H1 (cell line): ENCODE measurements around the gene HINT2. TPM values are rescaled to one million over a fixed set of nuclear protein-coding genes. Genes with fewer than 3 reads are reported as not detected.

Experiments used
- CTCF ChIA-PET: fragments of 300-600 bp; sonication (Branson Sonifier 250); formaldehyde crosslinking; loops from one replicate; lab custom pipeline; 2021; ENCODE audit not compliant: partially characterized antibody; lab: Charles Lee
- POLR2A ChIA-PET: fragments of 300-600 bp; sonication (Branson Sonifier 250); formaldehyde crosslinking; loops from one replicate; lab custom pipeline; 2021; ENCODE audit warnings: inconsistent platforms; ENCODE audit not compliant: partially characterized antibody; lab: Charles Lee
- DNase-seq, 2 experiments: peaks; one replicate each; pipeline versions ENCODE4 v3.0.0 to v3.0.0-alpha.2; 2010 to 2022; ENCODE audit warnings: low spot score in 2 of 2, low read depth in 1 of 2, mixed read lengths in 1 of 2
- FAIRE-seq: peaks from 2 replicates; lab custom pipeline; 2011; peaks lifted over from hg19 to GRCh38; lab: Jason Lieb, UNC
- H2AFZ ChIP-seq: 2 replicates; pipeline ENCODE4 v1.8.1; 2012; ENCODE audit warnings: low read length, inconsistent platforms
- H2AK5ac ChIP-seq: 2 replicates; pipeline ENCODE4 v1.6.1; 2013; ENCODE audit warnings: low read depth, low read length
- H2BK120ac ChIP-seq: replicated peaks from 2 replicates; pipeline ENCODE3; 2013; ENCODE audit warnings: low read depth, low read length, inconsistent platforms
- H2BK12ac ChIP-seq: 2 replicates; pipeline ENCODE4 v1.6.1; 2013; ENCODE audit warnings: low read depth, low read length
- H2BK15ac ChIP-seq: 2 replicates; pipeline ENCODE4 v1.6.1; 2013; ENCODE audit warnings: low read length
- H2BK20ac ChIP-seq: 2 replicates; pipeline ENCODE4 v1.6.1; 2013; ENCODE audit warnings: low read length
- H2BK5ac ChIP-seq: 2 replicates; pipeline ENCODE4 v1.6.1; 2013; ENCODE audit warnings: low read depth, low read length
- H3K14ac ChIP-seq: 2 replicates; pipeline ENCODE4 v1.6.1; 2013; ENCODE audit warnings: inconsistent platforms; ENCODE audit not compliant: insufficient read length
- H3K18ac ChIP-seq: 2 replicates; pipeline ENCODE4 v1.6.1; 2013; ENCODE audit warnings: low read length; ENCODE audit errors: extremely low read depth
- H3K23ac ChIP-seq: 2 replicates; pipeline ENCODE4 v1.6.1; 2013; ENCODE audit warnings: inconsistent platforms; ENCODE audit not compliant: insufficient read length
- H3K23me2 ChIP-seq: 2 replicates; pipeline ENCODE4 v1.6.1; 2013; ENCODE audit warnings: low read depth, low read length
- H3K27ac ChIP-seq: 2 replicates; pipeline ENCODE4 v1.6.1; 2011; ENCODE audit warnings: low read depth, low read length, inconsistent platforms
- H3K27me3 ChIP-seq, 4 experiments: replicated peaks in 1 of 4; 1 replicate in 1 of 4; 2 replicates in 3 of 4; pipeline versions ENCODE4 v1.6.1 to v1.8.1; 2011 to 2013; ENCODE audit warnings: low read length in 3 of 4, mild to moderate bottlenecking in 3 of 4, inconsistent platforms in 2 of 4, mixed read lengths in 2 of 4, moderate library complexity in 1 of 4; ENCODE audit not compliant: control insufficient read depth in 3 of 4, insufficient read depth in 3 of 4; ENCODE audit errors: extremely low read depth in 1 of 4
- H3K36me3 ChIP-seq, 4 experiments: 2 replicates each; pipeline versions ENCODE4 v1.6.1 to v1.8.1; 2011 to 2013; ENCODE audit warnings: mild to moderate bottlenecking in 4 of 4, low read length in 3 of 4, moderate library complexity in 2 of 4, control low read depth in 1 of 4, inconsistent platforms in 1 of 4; ENCODE audit not compliant: insufficient read depth in 4 of 4, control insufficient read depth in 2 of 4
- H3K4ac ChIP-seq: replicated peaks from 2 replicates; pipeline ENCODE3; 2013; ENCODE audit warnings: low read length, low read depth, mixed read lengths, inconsistent platforms; ENCODE audit not compliant: insufficient read length
- H3K4me1 ChIP-seq, 4 experiments: replicated peaks in 1 of 4; 1 replicate in 1 of 4; 2 replicates in 3 of 4; pipeline versions ENCODE4 v1.6.1 to v1.8.1; 2011 to 2013; ENCODE audit warnings: low read length in 3 of 4, inconsistent platforms in 2 of 4, mixed read lengths in 1 of 4; ENCODE audit not compliant: insufficient read depth in 4 of 4, control insufficient read depth in 3 of 4
- H3K4me2 ChIP-seq, 2 experiments: 2 replicates each; pipeline versions ENCODE4 v1.6.1 to v1.8.1; 2011 to 2013; ENCODE audit warnings: low read depth in 2 of 2, low read length in 2 of 2, control low read depth in 1 of 2, inconsistent platforms in 1 of 2, mild to moderate bottlenecking in 1 of 2; ENCODE audit not compliant: insufficient read depth in 1 of 2
- H3K4me3 ChIP-seq, 4 experiments: fragments of 200-600, 300-600 bp in 1 of 4; sonication (generic), shearing (Covaris generic), sonication (Bioruptor Twin) in 1 of 4; 2 replicates each; pipeline versions ENCODE4 v1.5.1 to v1.8.1; 2011 to 2016; ENCODE audit warnings: low read length in 4 of 4, low read depth in 3 of 4, control low read depth in 2 of 4, inconsistent platforms in 2 of 4, mild to moderate bottlenecking in 2 of 4, mixed read lengths in 1 of 4, moderate library complexity in 1 of 4; ENCODE audit not compliant: insufficient read depth in 2 of 4; ENCODE audit errors: extremely low read depth in 1 of 4
- H3K56ac ChIP-seq: replicated peaks from 2 replicates; pipeline ENCODE3; 2013; ENCODE audit warnings: low read depth, mild to moderate bottlenecking, mixed read lengths, low read length, inconsistent platforms; ENCODE audit not compliant: insufficient read length
- H3K79me1 ChIP-seq: 2 replicates; pipeline ENCODE4 v1.6.1; 2013; ENCODE audit warnings: low read depth, low read length, control low read depth
- H3K79me2 ChIP-seq, 2 experiments: 2 replicates each; pipeline versions ENCODE4 v1.6.1 to v1.8.1; 2012 to 2013; ENCODE audit warnings: low read length in 2 of 2, mild to moderate bottlenecking in 2 of 2, inconsistent platforms in 1 of 2; ENCODE audit not compliant: insufficient read depth in 2 of 2, control insufficient read depth in 1 of 2
- H3K9ac ChIP-seq, 4 experiments: replicated peaks in 1 of 4; 1 replicate in 1 of 4; 2 replicates in 3 of 4; pipeline versions ENCODE4 v1.6.1 to v1.8.1; 2011 to 2013; ENCODE audit warnings: low read depth in 3 of 4, low read length in 3 of 4, control low read depth in 2 of 4, mild to moderate bottlenecking in 2 of 4, moderate library complexity in 2 of 4, inconsistent platforms in 1 of 4; ENCODE audit errors: extremely low read depth in 1 of 4
- H3K9me3 ChIP-seq, 2 experiments: 2 replicates each; pipeline versions ENCODE4 v1.6.1 to v1.8.1; 2012 to 2013; ENCODE audit warnings: mild to moderate bottlenecking in 2 of 2, moderate library complexity in 2 of 2, control low read depth in 1 of 2, inconsistent platforms in 1 of 2, low read depth in 1 of 2, low read length in 1 of 2, mixed read lengths in 1 of 2; ENCODE audit not compliant: insufficient read depth in 2 of 2
- H4K20me1 ChIP-seq, 2 experiments: replicated peaks in 1 of 2; 2 replicates each; pipeline versions ENCODE3 to v1.8.1; 2011 to 2013; ENCODE audit warnings: inconsistent platforms in 2 of 2, low read length in 2 of 2, mild to moderate bottlenecking in 1 of 2; ENCODE audit not compliant: insufficient read depth in 2 of 2, control insufficient read depth in 1 of 2
- H4K5ac ChIP-seq: 2 replicates; pipeline ENCODE4 v1.6.1; 2013; ENCODE audit warnings: low read length, low read depth, mixed read lengths, inconsistent platforms; ENCODE audit not compliant: insufficient read length
- H4K8ac ChIP-seq: 2 replicates; pipeline ENCODE4 v1.8.0; 2013; ENCODE audit warnings: mild to moderate bottlenecking, moderate library complexity, low read length, inconsistent platforms; ENCODE audit not compliant: insufficient read depth; ENCODE audit errors: extremely low read depth
- H4K91ac ChIP-seq: replicated peaks from 2 replicates; pipeline ENCODE3; 2013; ENCODE audit warnings: low read length, mixed read lengths, inconsistent platforms; ENCODE audit not compliant: insufficient read length
- ASH2L ChIP-seq: fragments of 200-600, 300-600 bp; sonication (generic); IDR thresholded peaks from one replicate; pipeline ENCODE4 v1.7.1; 2017; ENCODE audit warnings: low read length
- E2F6 ChIP-seq: IDR thresholded peaks from 2 replicates; pipeline ENCODE4 v1.6.1; 2012; ENCODE audit warnings: inconsistent platforms
- PHF8 ChIP-seq: fragments of 200-600 bp; sonication (generic); conservative IDR thresholded peaks from 2 replicates; pipeline ENCODE4 v1.7.1; 2012; ENCODE audit warnings: low read depth, mild to moderate bottlenecking, inconsistent platforms, low read length, moderate library complexity
- POLR2A ChIP-seq, 2 experiments: IDR thresholded peaks; 1 replicate in 1 of 2; 2 replicates in 1 of 2; pipeline ENCODE4 v1.6.1; 2011; ENCODE audit warnings: low read depth in 2 of 2, low read length in 2 of 2, mild to moderate bottlenecking in 2 of 2; ENCODE audit errors: control extremely low read depth in 1 of 2
- SP1 ChIP-seq: IDR thresholded peaks from 2 replicates; pipeline ENCODE4 v1.6.1; 2011; ENCODE audit warnings: low read depth, low read length
- TAF1 ChIP-seq: IDR thresholded peaks from 2 replicates; pipeline ENCODE4 v1.6.1; 2011; ENCODE audit warnings: mild to moderate bottlenecking, low read depth, low read length
- USF2 ChIP-seq: IDR thresholded peaks from 2 replicates; pipeline ENCODE4 v1.6.1; 2011; ENCODE audit warnings: low read length, improper control_type of control experiment
- WGBS, 2 experiments: shearing (Covaris generic) in 1 of 2; methylation state at CpG; one replicate each; pipeline versions ENCODE4 v1.1.6 to v1.1.7; 2013 to 2015; ENCODE audit warnings: low lambda C conversion rate in 2 of 2, mixed read lengths in 2 of 2, inconsistent platforms in 1 of 2, low coverage in 1 of 2, missing lambda C conversion rate in 1 of 2; ENCODE audit not compliant: insufficient replicate concordance in 2 of 2, insufficient coverage in 1 of 2, insufficient read length in 1 of 2; ENCODE audit errors: extremely low coverage in 1 of 2, missing lambda C conversion rate in 1 of 2; 5-methylcytosine and 5-hydroxymethylcytosine counted together
- long read RNA-seq, 2 experiments: library from RNA in 1 of 2; library from capped mRNA in 1 of 2; stranded (forward); transcript quantifications; one replicate each; pipeline ENCODE4 v2.0.0, GENCODE V29; 2021; ENCODE audit warnings: inconsistent platforms in 1 of 2
- polyA minus RNA-seq, 3 experiments: library from RNA; depleted of rRNA, polyadenylated mRNA; stranded (reverse); fragments of >200 nt; gene quantifications; 1 replicate in 2 of 3; 2 replicates in 1 of 3; pipeline ENCODE4 v1.2.3, GENCODE V29; 2011
- polyA plus RNA-seq, 7 experiments: library from polyadenylated mRNA; depleted of rRNA in 3 of 7; stranded (reverse) in 5 of 7; unstranded in 2 of 7; fragments of >200 nt in 5 of 7; fragments of 200-250 nt in 2 of 7; gene quantifications; 1 replicate in 5 of 7; 2 replicates in 1 of 7; 4 replicates in 1 of 7; pipeline versions ENCODE4 v1.2.1 to v1.2.3, GENCODE V29; 2011 to 2013; ENCODE audit warnings: missing spikeins in 2 of 7, mixed read lengths in 2 of 7
- total RNA-seq: library from RNA; stranded (reverse); fragmentation: NEBNext Ultra II Directional; extraction: Animal tissue kit (Norgen Biotek cat#: 25700); gene quantifications from 2 replicates; pipeline ENCODE4 v1.2.1, GENCODE V29; 2021

HINT2 gene
- total RNA-seq = 32.1 and 34.8 TPM in 2 replicates
- 51.2 and 62.1 TPM in 2 replicates for polyA plus RNA-seq (2011; rRNA removed)
- 45.5 TPM for polyA plus RNA-seq (2011; cell fraction: cytosol; rRNA removed)
- polyA plus RNA-seq (2011; cell fraction: nucleus; rRNA removed) = 45.7 TPM
- 45.7 to 58.8 TPM (median 49.5 TPM) in 4 replicates for polyA plus RNA-seq (2012, experiment 1 of 2)
- polyA plus RNA-seq (2012, experiment 2 of 2) = 85.6 TPM
- polyA plus RNA-seq (2013, experiment 1 of 2) = 40.1 TPM
- 43.9 TPM for polyA plus RNA-seq (2013, experiment 2 of 2)
- 11.3 and 13.6 TPM in 2 replicates for polyA minus RNA-seq (2011; rRNA and poly(A)+ RNA removed)
- polyA minus RNA-seq (2011; cell fraction: cytosol; rRNA and poly(A)+ RNA removed) = 4.0 TPM
- polyA minus RNA-seq (2011; cell fraction: nucleus; rRNA and poly(A)+ RNA removed) = 16.9 TPM
- long read RNA-seq, experiment 1, transcript HINT2-201 (5 exons, 628 nt) = major isoform, 11 of 15 reads
- long read RNA-seq, experiment 1, partial matches to known transcripts = 2 of 15 reads
- long read RNA-seq, experiment 1, other reads (novel, unspliced or antisense) = 0 of 15 reads
- long read RNA-seq, experiment 2, partial matches to known transcripts = 1 of 1 reads
- long read RNA-seq, experiment 2, other reads (novel, unspliced or antisense) = 0 of 1 reads

GRCh38 chr9:35814841-35815543, at the start of gene HINT2:
Gene HINT2 (minus strand): TSS chr9:35815042. CDS start chr9:35814979, 63 bp downstream.
- H3K9me3 ChIP-seq = no peaks in the 10 kb centered on the region
- no peak within 1 kb of the TSS for H2BK20ac ChIP-seq
- no peaks in the 10 kb centered on the region for H3K36me3 ChIP-seq
- H3K4me3 ChIP-seq = peak within 1 kb of the TSS; percentile 72 to 98 (median 80)
- peak within 1 kb of the TSS; percentile 85 for H3K27ac ChIP-seq
- H3K79me1 ChIP-seq = no peaks in the 10 kb centered on the region
- peak within 1 kb of the TSS; percentile 88; the same call in 1 of the 2 replicates for H4K8ac ChIP-seq
- H2BK5ac ChIP-seq = peak within 1 kb of the TSS; percentile 96
- DNase-seq (peak; percentile 93 to 96), FAIRE-seq (peak; percentile 60)
- H3K23me2 ChIP-seq = peaks cover 4% of the 10 kb centered on the region
- H3K4ac ChIP-seq = no peak within 1 kb of the TSS
- H3K79me2 ChIP-seq = no peaks in the 10 kb centered on the region
- H3K27me3 ChIP-seq = peaks cover 0 to 3% (median 2%) of the 10 kb centered on the region in 4 experiments; a peak in 1 of 7 replicates
- ChIA-PET CTCF (interaction anchor here (0.6 to 6.2 kb wide), 20 partner anchors 12 to 154 kb away, joined by 3 to 115 read pairs (median 6); partner anchors contain the start of genes FAM221B, NPR2 and TMEM8B), POLR2A (interaction anchor here (0.8 to 4.5 kb wide), 21 partner anchors 8 to 150 kb away, joined by 3 to 38 read pairs (median 4); partner anchors contain the start of genes ARHGEF39, CREB3, FAM221B and GBA2)
- no peak within 1 kb of the TSS for H3K23ac ChIP-seq
- H3K56ac ChIP-seq = peak within 1 kb of the TSS; percentile 55
- peak within 1 kb of the TSS; percentile 30 for H4K91ac ChIP-seq
- H3K9ac ChIP-seq = peak within 1 kb of the TSS; percentile 77 to 89 (median 84)
- H4K20me1 ChIP-seq = peaks cover 0 to 2% of the 10 kb centered on the region in 2 experiments
- peaks cover 0 to 7% (median 4%) of the 10 kb centered on the region in 4 experiments; a peak in 6 of 7 replicates for H3K4me1 ChIP-seq
- no peak within 1 kb of the TSS for H2BK12ac ChIP-seq
- H3K4me2 ChIP-seq = peak within 1 kb of the TSS; percentile 75 to 78
- no peak within 1 kb of the TSS for H2BK15ac ChIP-seq
- H2AFZ ChIP-seq = peak within 1 kb of the TSS; percentile 73
- 3% methylated on average over 28 of the region's 52 CpGs; no CpG with 5 or more reads in 1 of the 2 experiments for WGBS, 2 experiments
- no peak within 1 kb of the TSS for H2AK5ac ChIP-seq
- H3K18ac ChIP-seq = peak within 1 kb of the TSS; percentile 91
- no peak within 1 kb of the TSS for H3K14ac ChIP-seq
- H4K5ac ChIP-seq = peak within 1 kb of the TSS; percentile 61
- H2BK120ac ChIP-seq = no peak within 1 kb of the TSS
- no peak for TF ChIP-seq USF2
- peak; percentile 52; the same call in 1 of the 2 replicates for TF ChIP-seq E2F6
- peak; percentile 56 for TF ChIP-seq ASH2L
- TF ChIP-seq POLR2A (IDR thresholded peaks at IDR 0.05; ENCODE audit: control extremely low read depth in 1 of 2, low read depth in 2 of 2, low read length in 2 of 2) = peak; percentile 7 to 79; a peak in 2 of 3 replicates
- peak; percentile 81 for TF ChIP-seq SP1
- TF ChIP-seq TAF1 = peak; percentile 72
- peak; percentile 93 for TF ChIP-seq PHF8
